CD4-positive, alpha-beta T cell treated with Interferon gamma for 1 hour (primary cell): ENCODE results near the gene COX8A.
"Not testable (repeated sequence)": the region's sequence is repeated elsewhere in the genome, so short reads cannot be mapped to it uniquely, and the experiment has no call there.

Experiments used
- DNase-seq: peaks from one replicate; pipeline ENCODE4 v3.0.0-alpha.2; 2020

COX8A gene

GRCh38 chr11:63974259-63975143, at the start of gene COX8A:
COX8A (plus strand) TSS chr11:63974620; CDS start chr11:63974681, 61 bp downstream.
- peak; percentile 98 for DNase-seq

GRCh38 chr11:63929616-63930015, 44.8 kb upstream of the COX8A start:
- DNase-seq: no peak

- DNase-seq: no peak
These were observed 43.4 kb upstream of the COX8A start for GRCh38 chr11:63931045-63931444.

- DNase-seq: no peak
These were observed 42.5 kb upstream of the COX8A start for GRCh38 chr11:63931876-63932275.

- no peak for DNase-seq
These were observed 41.0 kb upstream of the COX8A start for GRCh38 chr11:63933459-63933858.

GRCh38 chr11:63937713-63938478, 36.5 kb upstream of the COX8A start:
- no peak for DNase-seq

GRCh38 chr11:63938479-63939396, 35.7 kb upstream of the COX8A start, which contains the start of gene NAA40:
NAA40 (plus strand) TSS chr11:63939002; CDS start chr11:63939097, 95 bp downstream.
- DNase-seq: peak; percentile 95

GRCh38 chr11:63939397-63939891, 35.0 kb upstream of the COX8A start:
- DNase-seq: no peak

- DNase-seq: no peak
These were observed 33.6 kb upstream of the COX8A start for GRCh38 chr11:63940786-63941185.

GRCh38 chr11:63941901-63942300, 32.5 kb upstream of the COX8A start:
- DNase-seq: no peak

GRCh38 chr11:63942803-63943202, 31.6 kb upstream of the COX8A start:
- DNase-seq: no peak

- DNase-seq: no peak
These were observed 29.4 kb upstream of the COX8A start for GRCh38 chr11:63944987-63945386.

GRCh38 chr11:63945477-63946163, 28.8 kb upstream of the COX8A start:
- peak; percentile 38 for DNase-seq

GRCh38 chr11:63951779-63952536, 22.5 kb upstream of the COX8A start:
- DNase-seq: no peak

GRCh38 chr11:63952570-63952969, 21.9 kb upstream of the COX8A start:
- no peak for DNase-seq

- no peak for DNase-seq
These were observed 16.4 kb upstream of the COX8A start for GRCh38 chr11:63958008-63958407.

GRCh38 chr11:63961608-63962412, 12.6 kb upstream of the COX8A start:
- DNase-seq: peak; percentile 28

GRCh38 chr11:63963895-63964294, 10.5 kb upstream of the COX8A start:
- not testable (repeated sequence) for DNase-seq

- DNase-seq: no peak
These were observed 8.0 kb upstream of the COX8A start for GRCh38 chr11:63966444-63966843.

GRCh38 chr11:63969461-63969860, 5.0 kb upstream of the COX8A start:
- no peak for DNase-seq
